Right cardiac atrium (tissue), 5 donors: Measurements from ENCODE around the gene LRRC23. TPM values are rescaled to one million over a fixed set of nuclear protein-coding genes. Genes with fewer than 3 reads are reported as not detected.

Experiments
- ATAC-seq, 2 donors: fragments of 200-7000 bp; cut with Tn5 transposase; one replicate each; pipeline versions ENCODE4 v1.8.0 to v1.9.1; 2020; ENCODE audit warnings: moderate library complexity in 2 of 2, mild to moderate bottlenecking in 1 of 2
- DNase-seq, 3 donors: peaks; one replicate each; pipeline ENCODE4 v3.0.0-alpha.2; 2020
- H3K27ac ChIP-seq: one replicate; pipeline ENCODE4 v1.5.1; 2013; ENCODE audit warnings: mild to moderate bottlenecking, low read length, control low read depth, moderate library complexity
- H3K27me3 ChIP-seq: one replicate; pipeline ENCODE4 v1.6.1; 2013; ENCODE audit not compliant: control insufficient read depth, insufficient read depth
- H3K4me1 ChIP-seq: one replicate; pipeline ENCODE4 v1.6.1; 2013; ENCODE audit warnings: low read length; ENCODE audit not compliant: control insufficient read depth, insufficient read depth
- H3K4me3 ChIP-seq: one replicate; pipeline ENCODE4 v1.5.1; 2013; ENCODE audit warnings: low read length, control low read depth
- H3K9me3 ChIP-seq: one replicate; pipeline ENCODE4 v1.6.1; 2013; ENCODE audit warnings: low read length; ENCODE audit not compliant: control insufficient read depth
- WGBS: extraction: QIAGEN DNeasy Blood & Tissue Kit; methylation state at CpG from one replicate; pipeline ENCODE4 v1.1.7; 2013; 5-methylcytosine and 5-hydroxymethylcytosine counted together
- intact Hi-C, 4 donors: fragments of 100-400 bp; cut with DNase I; formaldehyde crosslinking; loops; one replicate each; pipeline versions ENCODE4 v1.11.0 to v1.14.0; 2022 to 2023
- polyA plus RNA-seq: library from polyadenylated mRNA; stranded (reverse); fragments of 200-250 nt; gene quantifications from one replicate; pipeline ENCODE4 v1.2.3, GENCODE V29; 2013
- total RNA-seq, 4 donors: library from RNA; stranded (reverse); fragmentation: NEBNext Ultra II Directional; extraction: Animal tissue kit (Norgen Biotek cat#: 25700); gene quantifications; one replicate each; pipeline ENCODE4 v1.2.1, GENCODE V29; 2021
- donor health status: healthy with polysubstance abuse.
- donor health status: DM: no; HTN: yes; CAD: no.
- donor health status: DM: no; HTN: no; CAD: no.
- donor health status: DM: no; HTN: yes; CAD: no; lungs with severe emphysema.
- donor health status: DM: yes; HTN: yes; CAD: no.

LRRC23 gene
- total and polyA plus RNA-seq, 5 donors = 11.4 to 15.0 (median 12.7) TPM

GRCh38 chr12:6921996-6922946, 17.6 kb downstream of the LRRC23 start:
- ATAC-seq = no peak
- 78% methylated on average over 9 of the region's 9 CpGs for WGBS
- Histone ChIP-seq H3K9me3 (no peaks in the 10 kb centered on the region), H3K4me3 (no peak overlapping the region), H3K27ac (no peak overlapping the region), H3K4me1 (peaks cover 7% of the 10 kb centered on the region), H3K27me3 (no peaks in the 10 kb centered on the region)
- intact Hi-C loops = no loop called here
- DNase-seq = peak in 1 of 3 donors; percentile 36

- no peak overlapping the region for H3K27ac ChIP-seq
- 79% methylated on average over 10 of the region's 10 CpGs for WGBS
- intact Hi-C loops = no loop called here
- no peaks in the 10 kb centered on the region for H3K27me3 ChIP-seq
- H3K4me3 ChIP-seq = no peak overlapping the region
- H3K9me3 ChIP-seq = no peaks in the 10 kb centered on the region
- no peak for ATAC-seq
- peak in 2 of 3 donors; percentile 34 to 41 for DNase-seq
- peaks cover 7% of the 10 kb centered on the region for H3K4me1 ChIP-seq
Observed at GRCh38 chr12:6923003-6923732, 18.5 kb downstream of the LRRC23 start.

GRCh38 chr12:6923851-6924250, 19.2 kb downstream of the LRRC23 start:
- H3K4me3 ChIP-seq = no peak overlapping the region
- no peak overlapping the region for H3K27ac ChIP-seq
- H3K9me3 ChIP-seq = no peaks in the 10 kb centered on the region
- no peaks in the 10 kb centered on the region for H3K27me3 ChIP-seq
- DNase-seq (peak in 2 of 3 donors; percentile 28 to 50), ATAC-seq (no peak)
- peaks cover 7% of the 10 kb centered on the region for H3K4me1 ChIP-seq
- intact Hi-C loops = loop anchor here in 1 of 4 donors (2.0 kb wide), 1 partner anchor 45 kb away; no protein-coding TSS in a partner anchor
- 56% methylated on average over 6 of the region's 6 CpGs for WGBS

- H3K27me3 ChIP-seq = no peaks in the 10 kb centered on the region
- H3K4me3 ChIP-seq = no peak overlapping the region
- ATAC-seq (no peak), DNase-seq (peak in 1 of 3 donors; percentile 75)
- intact Hi-C loops = loop anchor here in 1 of 4 donors (2.0 kb wide), 1 partner anchor 44 kb away; no protein-coding TSS in a partner anchor
- peaks cover 18% of the 10 kb centered on the region for H3K4me1 ChIP-seq
- H3K9me3 ChIP-seq = no peaks in the 10 kb centered on the region
- WGBS = 14% methylated on average over 1 of the region's 1 CpG
- H3K27ac ChIP-seq = peak overlapping the region; percentile 100
Observed at GRCh38 chr12:6925239-6925539, 20.6 kb downstream of the LRRC23 start.

- intact Hi-C loops = loop anchor here in 1 of 4 donors (2.0 kb wide), 2 partner anchors 19 to 43 kb away; partner anchors contain the start of gene C12orf57
- peak; percentile 69 to 74 for ATAC-seq
- H3K27me3 ChIP-seq = no peaks in the 10 kb centered on the region
- no peaks in the 10 kb centered on the region for H3K9me3 ChIP-seq
- DNase-seq = peak; percentile 80 to 92 (median 91)
- H3K4me1 ChIP-seq = peaks cover 18% of the 10 kb centered on the region
- WGBS = 9% methylated on average over 8 of the region's 8 CpGs
- peak overlapping the region; percentile 100 for H3K27ac ChIP-seq
- H3K4me3 ChIP-seq = peak overlapping the region; percentile 12
Observed at GRCh38 chr12:6925540-6926279, 21.1 kb downstream of the LRRC23 start.

GRCh38 chr12:6927379-6928021, 22.9 kb downstream of the LRRC23 start, which contains the start of gene ATN1:
TSS of gene ATN1 (plus strand) at chr12:6927959. CDS start at chr12:6934002, 6,043 bp downstream.
- WGBS = under 1% methylated on average over 66 of the region's 66 CpGs

GRCh38 chr12:6928022-6928702, 23.5 kb downstream of the LRRC23 start:
- Histone ChIP-seq H3K4me1 (peaks cover 18% of the 10 kb centered on the region), H3K27me3 (no peaks in the 10 kb centered on the region), H3K9me3 (no peaks in the 10 kb centered on the region), H3K4me3 (peak overlapping the region; percentile 99), H3K27ac (peak overlapping the region; percentile 100)
- ATAC-seq (no peak), DNase-seq (peak in 2 of 3 donors; percentile 48 to 72)
- intact Hi-C loops = no loop called here
- WGBS = under 1% methylated on average over 60 of the region's 79 CpGs

More at GRCh38 chr12:6927379-6928021, 22.9 kb downstream of the LRRC23 start, which contains the start of gene ATN1:
- H3K4me1 ChIP-seq = peaks cover 18% of the 10 kb centered on the region
- H3K4me3 ChIP-seq = peak within 1 kb of the TSS; percentile 99
- peak; percentile 56 to 70 for ATAC-seq
- no peaks in the 10 kb centered on the region for H3K27me3 ChIP-seq
- intact Hi-C loops = loop anchor here in 1 of 4 donors (2.0 kb wide), 1 partner anchor 17 kb away; the partner anchor contains the start of gene C12orf57
- no peaks in the 10 kb centered on the region for H3K9me3 ChIP-seq
- DNase-seq = peak; percentile 87 to 95 (median 93)
- peak within 1 kb of the TSS; percentile 100 for H3K27ac ChIP-seq

GRCh38 chr12:6928703-6929407, 24.2 kb downstream of the LRRC23 start:
- Histone ChIP-seq H3K27me3 (no peaks in the 10 kb centered on the region), H3K4me3 (peak overlapping the region; percentile 99), H3K4me1 (peaks cover 18% of the 10 kb centered on the region), H3K9me3 (no peaks in the 10 kb centered on the region), H3K27ac (peak overlapping the region; percentile 49)
- WGBS = 4% methylated on average over 19 of the region's 19 CpGs
- no peak for ATAC-seq
- intact Hi-C loops = no loop called here
- DNase-seq = peak in 2 of 3 donors; percentile 25 to 47
